IMR-90 (cell line): ENCODE results near the gene FBXL13. TPM values are rescaled to one million over a fixed set of nuclear protein-coding genes. Genes with fewer than 3 reads are reported as not detected.
"Not testable (repeated sequence)": the region's sequence is repeated elsewhere in the genome, so short reads cannot be mapped to it uniquely, and the experiment has no call there.

Experiments used
- ATAC-seq: fragments of 200-7000 bp; cut with Tn5 transposase; 2 replicates; pipeline ENCODE4 v1.9.1; 2020; ENCODE audit warnings: low read depth, mild to moderate bottlenecking, moderate library complexity
- BruUV-seq: library from RNA; stranded (reverse); fragments of 400-500 nt; replicated peaks from 2 replicates; lab custom pipeline; 2021; lab: Mats Ljungman, UMichigan
- CTCF ChIA-PET: fragments of 300-600 bp; formaldehyde crosslinking; extraction: SDS; loops from one replicate; lab custom pipeline; 2021; ENCODE audit warnings: antibody characterized with exemption; lab: Yijun Ruan, JAX
- POLR2A ChIA-PET: fragments of 300-600 bp; sonication (Branson Sonifier 250); formaldehyde crosslinking; loops from one replicate; lab custom pipeline; 2022; ENCODE audit warnings: antibody characterized with exemption; ENCODE audit not compliant: unreplicated experiment; lab: Charles Lee
- DNase-seq: peaks from one replicate; pipeline ENCODE4 v3.0.0; 2013
- H2AFZ ChIP-seq: replicated peaks from 2 replicates; pipeline ENCODE3; 2013; ENCODE audit warnings: low read length, mild to moderate bottlenecking; ENCODE audit not compliant: poor library complexity
- H2AK5ac ChIP-seq: 2 replicates; pipeline ENCODE4 v1.6.1; 2013; ENCODE audit warnings: low read depth, low read length, inconsistent platforms
- H2AK9ac ChIP-seq: replicated peaks from 2 replicates; pipeline ENCODE3; 2013; ENCODE audit warnings: mild to moderate bottlenecking, low read depth, low read length, moderate library complexity; ENCODE audit not compliant: poor library complexity
- H2BK120ac ChIP-seq: 2 replicates; pipeline ENCODE4 v1.6.1; 2013; ENCODE audit warnings: low read depth, low read length, inconsistent platforms
- H2BK15ac ChIP-seq: 3 replicates; pipeline ENCODE4 v1.6.1; 2013; ENCODE audit warnings: low read depth, low read length, inconsistent platforms
- H2BK20ac ChIP-seq: 2 replicates; pipeline ENCODE4 v1.6.1; 2013; ENCODE audit warnings: low read depth, mild to moderate bottlenecking, inconsistent platforms, low read length, moderate library complexity
- H2BK5ac ChIP-seq: 2 replicates; pipeline ENCODE4 v1.6.1; 2013; ENCODE audit warnings: mild to moderate bottlenecking, low read depth, low read length, inconsistent platforms; ENCODE audit not compliant: poor library complexity, severe bottlenecking
- H3K14ac ChIP-seq: replicated peaks from 2 replicates; pipeline ENCODE4 v1.6.1; 2013; ENCODE audit warnings: low read depth, low read length, inconsistent platforms
- H3K18ac ChIP-seq: 2 replicates; pipeline ENCODE4 v1.6.1; 2013; ENCODE audit warnings: low read depth, low read length, control low read depth
- H3K23ac ChIP-seq: 2 replicates; pipeline ENCODE4 v1.6.1; 2013; ENCODE audit warnings: low read depth, low read length, inconsistent platforms
- H3K27ac ChIP-seq: 2 replicates; pipeline ENCODE4 v1.5.1; 2013; ENCODE audit warnings: mild to moderate bottlenecking, control low read depth, low read length; ENCODE audit not compliant: insufficient read depth
- H3K27me3 ChIP-seq: 2 replicates; pipeline ENCODE4 v1.6.1; 2013; ENCODE audit warnings: low read length; ENCODE audit not compliant: control insufficient read depth, insufficient read depth
- H3K36me3 ChIP-seq: 2 replicates; pipeline ENCODE4 v1.6.1; 2013; ENCODE audit warnings: low read length, mixed read lengths; ENCODE audit not compliant: control insufficient read depth, insufficient read depth
- H3K4ac ChIP-seq: 2 replicates; pipeline ENCODE4 v1.6.1; 2013; ENCODE audit warnings: low read depth, low read length, inconsistent platforms
- H3K4me1 ChIP-seq: 2 replicates; pipeline ENCODE4 v1.6.1; 2013; ENCODE audit warnings: low read length, mixed read lengths; ENCODE audit not compliant: control insufficient read depth, insufficient read depth
- H3K4me2 ChIP-seq: 2 replicates; pipeline ENCODE4 v1.6.1; 2013; ENCODE audit warnings: low read depth, mild to moderate bottlenecking, control low read depth, low read length, moderate library complexity
- H3K4me3 ChIP-seq: 2 replicates; pipeline ENCODE4 v1.5.1; 2013; ENCODE audit warnings: low read depth, mild to moderate bottlenecking, control low read depth, low read length, moderate library complexity; ENCODE audit not compliant: insufficient read depth
- H3K56ac ChIP-seq: 2 replicates; pipeline ENCODE4 v1.6.1; 2013; ENCODE audit warnings: low read length, inconsistent platforms; ENCODE audit not compliant: insufficient read depth; ENCODE audit errors: extremely low read depth
- H3K79me1 ChIP-seq, 2 experiments: 2 replicates each; pipeline ENCODE4 v1.6.1; 2013; ENCODE audit warnings: low read length in 2 of 2, inconsistent platforms in 1 of 2, low read depth in 1 of 2
- H3K9ac ChIP-seq: 2 replicates; pipeline ENCODE4 v1.6.1; 2013; ENCODE audit warnings: low read depth, low read length, control low read depth
- H3K9me1 ChIP-seq: 2 replicates; pipeline ENCODE4 v1.6.1; 2013; ENCODE audit warnings: low read length, inconsistent platforms; ENCODE audit not compliant: insufficient read depth
- H3K9me3 ChIP-seq: 2 replicates; pipeline ENCODE4 v1.6.1; 2013; ENCODE audit warnings: low read length; ENCODE audit not compliant: control insufficient read depth, insufficient read depth
- H4K20me1 ChIP-seq: 2 replicates; pipeline ENCODE4 v1.6.1; 2013; ENCODE audit warnings: low read length, inconsistent platforms; ENCODE audit not compliant: insufficient read depth
- H4K5ac ChIP-seq: 2 replicates; pipeline ENCODE4 v1.6.1; 2013; ENCODE audit warnings: mild to moderate bottlenecking, low read depth, low read length, control low read depth
- H4K8ac ChIP-seq, 2 experiments: 2 replicates each; pipeline ENCODE4 v1.6.1; 2013; ENCODE audit warnings: low read depth in 2 of 2, low read length in 2 of 2, control low read depth in 1 of 2, inconsistent platforms in 1 of 2
- H4K91ac ChIP-seq: 2 replicates; pipeline ENCODE4 v1.6.1; 2013; ENCODE audit warnings: low read depth, low read length, inconsistent platforms; ENCODE audit not compliant: insufficient read depth
- WGBS, 2 experiments: methylation state at CpG; one replicate each; pipeline versions ENCODE4 v1.1.5 to v1.1.7; 2013; ENCODE audit warnings: missing lambda C conversion rate in 2 of 2; ENCODE audit not compliant: insufficient read length in 1 of 2; ENCODE audit errors: extremely low coverage in 2 of 2; 5-methylcytosine and 5-hydroxymethylcytosine counted together
- dilution Hi-C: fragments of 300-500 bp; cut with HindIII; formaldehyde crosslinking; loops from one replicate; pipeline ENCODE4 v1.14.3; 2018; ENCODE audit warnings: low sequenced_read_pairs; ENCODE audit not compliant: unreplicated experiment
- in situ Hi-C: fragments of 300-500 bp; cut with MboI; formaldehyde crosslinking; loops from 3 replicates; pipeline ENCODE4 v1.14.3; 2019; ENCODE audit warnings: low sequenced_read_pairs, inconsistent platforms, mixed read lengths
- intact Hi-C: fragments of 100-400 bp; cut with micrococcal nuclease; formaldehyde crosslinking; loops from 2 replicates; pipeline ENCODE4 v1.10.0; 2022
- polyA plus RNA-seq, 3 experiments: library from polyadenylated mRNA; depleted of rRNA; stranded (reverse); fragments of >200 nt; gene quantifications; 2 replicates each; pipeline ENCODE4 v1.2.3, GENCODE V29; 2012; ENCODE audit warnings: low replicate concordance in 1 of 3
- total RNA-seq: library from RNA; depleted of rRNA; stranded (reverse); fragments of >200 nt; gene quantifications from 2 replicates; pipeline ENCODE4 v1.2.3, GENCODE V29; 2012

FBXL13 gene
- total and polyA plus RNA-seq, 2 of the 4 experiments (the other 2 are of a cell fraction) = 0.24 to 0.36 TPM

GRCh38 chr7:103078226-103078625 is 3.6 kb upstream of the FBXL13 start:
- in situ Hi-C loops, H3K27ac ChIP-seq, H4K5ac ChIP-seq, H2AFZ ChIP-seq, H3K18ac ChIP-seq, H3K27me3 ChIP-seq, H2BK20ac ChIP-seq, ATAC-seq, H3K14ac ChIP-seq, H2BK120ac ChIP-seq, H3K36me3 ChIP-seq, H3K4ac ChIP-seq, CTCF ChIA-PET, BruUV-seq, H2AK9ac ChIP-seq, H3K56ac ChIP-seq, H2AK5ac ChIP-seq, H3K9me3 ChIP-seq, H3K4me2 ChIP-seq, H3K9ac ChIP-seq, H4K8ac ChIP-seq, dilution Hi-C loops, H4K20me1 ChIP-seq, H3K9me1 ChIP-seq, H2BK5ac ChIP-seq, H3K4me1 ChIP-seq, DNase-seq, POLR2A ChIA-PET, H3K4me3 ChIP-seq, H2BK15ac ChIP-seq, H3K23ac ChIP-seq, H4K91ac ChIP-seq: not testable (repeated sequence)
- intact Hi-C loops = loop anchor here (5.0 kb wide), 1 partner anchor 49 kb away; no protein-coding TSS in a partner anchor
- no CpG with 5 or more reads among the region's 6 CpGs for WGBS, 2 experiments
- peaks cover 19 to 63% of the 10 kb centered on the region in 2 experiments for H3K79me1 ChIP-seq
